Panc1 (cell line): Measurements from ENCODE around the gene STPG3.
A peak's percentile ranks its signal among the peaks of the same experiment; 100 is the strongest.

ENCODE experiments used
- CTCF ChIP-seq: fragments of 450-650 bp; IDR thresholded peaks from 2 replicates; pipeline ENCODE4 v1.5.1; 2017; ENCODE audit warnings: mild to moderate bottlenecking
- POLR2AphosphoS5 ChIP-seq: IDR thresholded peaks from 2 replicates; pipeline ENCODE4 v1.6.1; 2012; ENCODE audit warnings: mild to moderate bottlenecking, low read depth, low read length, moderate library complexity
- REST ChIP-seq, 2 experiments: IDR thresholded peaks; 2 replicates each; pipeline ENCODE4 v1.6.1; 2011 to 2012; ENCODE audit warnings: low read depth in 2 of 2, control low read depth in 1 of 2, low read length in 1 of 2, mild to moderate bottlenecking in 1 of 2, moderate library complexity in 1 of 2; ENCODE audit not compliant: insufficient read depth in 1 of 2
- SIN3A ChIP-seq: IDR thresholded peaks from 2 replicates; pipeline ENCODE4 v1.6.1; 2012; ENCODE audit warnings: low read depth, mild to moderate bottlenecking, low read length, moderate library complexity, borderline replicate concordance; ENCODE audit not compliant: insufficient read depth
- TCF7L2 ChIP-seq: IDR thresholded peaks from 2 replicates; pipeline ENCODE4 v1.6.1; 2011; ENCODE audit warnings: mild to moderate bottlenecking, low read depth, low read length, inconsistent platforms

GRCh38 chr9:137223078-137223970 lies 27.8 kb upstream of the STPG3 start:
- TF ChIP-seq CTCF, result no peak
- no peak for TF ChIP-seq TCF7L2
- TF ChIP-seq POLR2AphosphoS5, result peak; percentile 63
- TF ChIP-seq REST (IDR thresholded peaks at IDR 0.05; ENCODE audit: insufficient read depth in 1 of 2, low read depth in 2 of 2, low read length in 1 of 2), result no peak
- no peak for TF ChIP-seq SIN3A
